ENCODE data around the gene NSD1. TPM values are rescaled to one million over a fixed set of nuclear protein-coding genes. Genes with fewer than 3 reads are reported as not detected.

Gene NSD1
- total RNA-seq, 1 experiment from 2014 or later, result 62.2 TPM

DNA sequence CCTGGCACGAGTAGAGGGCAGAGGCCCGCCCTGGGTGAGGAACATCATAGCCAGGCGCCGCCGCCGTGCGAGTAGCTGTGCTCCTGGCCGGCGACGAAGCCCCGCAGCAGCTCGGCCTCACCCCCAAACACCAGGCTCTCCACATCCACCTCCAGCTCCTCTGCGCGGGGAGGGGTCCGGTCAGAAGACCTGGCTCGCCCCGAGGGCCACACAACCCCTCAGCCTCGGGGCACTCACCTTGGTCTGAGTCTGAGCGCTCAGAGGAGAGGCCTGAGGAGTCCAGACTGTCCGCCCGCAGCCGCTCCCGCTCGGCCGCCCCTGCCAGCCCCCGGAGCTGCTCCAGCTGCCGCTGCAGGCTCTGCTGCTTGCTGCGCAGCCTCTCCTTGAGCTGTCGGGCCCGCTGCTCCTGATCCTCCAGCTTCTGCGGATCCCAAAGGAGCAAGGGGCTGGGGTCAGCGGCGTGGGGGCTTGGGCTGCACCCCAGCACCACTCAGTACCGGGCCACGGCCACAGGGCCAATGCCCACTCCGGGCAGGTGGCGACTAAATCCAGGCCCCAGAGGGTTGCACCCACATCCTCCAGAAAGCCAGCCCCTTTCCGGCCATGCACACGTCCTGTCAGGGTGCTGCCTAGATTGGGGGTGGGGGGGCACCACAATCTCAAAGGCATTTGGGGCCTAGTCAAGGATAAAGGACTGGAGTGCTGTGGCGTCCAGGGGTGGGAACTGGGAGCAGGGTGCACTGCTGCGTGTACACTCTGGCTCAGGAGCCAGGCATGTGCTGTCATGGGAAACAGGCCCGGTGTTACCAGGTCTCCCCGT is 174.2 kb downstream of the NSD1 start:
- Histone ChIP-seq H2AFZ (no peak overlapping the region), H3K36me3 (ENCODE audit: low read depth) (peaks cover 3% of the 10 kb centered on the region; the same call in 1 of the 2 replicates), H3F3A (ENCODE audit: insufficient read depth, low read depth) (peaks cover 36% of the 10 kb centered on the region), H3K9me3 (ENCODE audit: insufficient read depth, low read depth) (no peaks in the 10 kb centered on the region), H3K4me1 (replicated peaks; ENCODE audit: insufficient read depth) (peaks cover 16% of the 10 kb centered on the region), H3K9me2 (ENCODE audit: insufficient read depth) (no peaks in the 10 kb centered on the region), H4K20me1 (ENCODE audit: insufficient read depth) (peaks cover 10% of the 10 kb centered on the region), H3K27ac (no peak overlapping the region), H3K4me3 (no peak overlapping the region), H3K79me2 (ENCODE audit: low read depth) (peaks cover 25% of the 10 kb centered on the region), H3K27me3 (ENCODE audit: insufficient read depth, low read depth) (no peaks in the 10 kb centered on the region), H3K4me2 (no peak overlapping the region)
- TF ChIP-seq, protein P1, sequence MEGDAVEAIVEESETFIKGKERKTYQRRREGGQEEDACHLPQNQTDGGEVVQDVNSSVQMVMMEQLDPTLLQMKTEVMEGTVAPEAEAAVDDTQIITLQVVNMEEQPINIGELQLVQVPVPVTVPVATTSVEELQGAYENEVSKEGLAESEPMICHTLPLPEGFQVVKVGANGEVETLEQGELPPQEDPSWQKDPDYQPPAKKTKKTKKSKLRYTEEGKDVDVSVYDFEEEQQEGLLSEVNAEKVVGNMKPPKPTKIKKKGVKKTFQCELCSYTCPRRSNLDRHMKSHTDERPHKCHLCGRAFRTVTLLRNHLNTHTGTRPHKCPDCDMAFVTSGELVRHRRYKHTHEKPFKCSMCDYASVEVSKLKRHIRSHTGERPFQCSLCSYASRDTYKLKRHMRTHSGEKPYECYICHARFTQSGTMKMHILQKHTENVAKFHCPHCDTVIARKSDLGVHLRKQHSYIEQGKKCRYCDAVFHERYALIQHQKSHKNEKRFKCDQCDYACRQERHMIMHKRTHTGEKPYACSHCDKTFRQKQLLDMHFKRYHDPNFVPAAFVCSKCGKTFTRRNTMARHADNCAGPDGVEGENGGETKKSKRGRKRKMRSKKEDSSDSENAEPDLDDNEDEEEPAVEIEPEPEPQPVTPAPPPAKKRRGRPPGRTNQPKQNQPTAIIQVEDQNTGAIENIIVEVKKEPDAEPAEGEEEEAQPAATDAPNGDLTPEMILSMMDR (conservative IDR thresholded peaks at IDR 0.05), result no peak
- no peak for TF ChIP-seq EZH2 (IDR thresholded peaks at IDR 0.05; ENCODE audit: low read depth)
- CTCF ChIA-PET, result interaction anchor here (0.9 kb wide), 1 partner anchor 222 kb away, joined by 6 read pairs; no protein-coding TSS in a partner anchor
- POLR2A ChIA-PET (ENCODE audit: unreplicated experiment), result interaction anchor here (0.6 kb wide), 1 partner anchor 44 kb away, joined by 8 read pairs; the partner anchor contains the start of gene LMAN2
- intact Hi-C loops (cut with micrococcal nuclease; ENCODE audit: unreplicated experiment), result no loop called here
- no TSS peak for BruUV-seq (replicated peaks)
- DNase-seq, result no peak

DNA sequence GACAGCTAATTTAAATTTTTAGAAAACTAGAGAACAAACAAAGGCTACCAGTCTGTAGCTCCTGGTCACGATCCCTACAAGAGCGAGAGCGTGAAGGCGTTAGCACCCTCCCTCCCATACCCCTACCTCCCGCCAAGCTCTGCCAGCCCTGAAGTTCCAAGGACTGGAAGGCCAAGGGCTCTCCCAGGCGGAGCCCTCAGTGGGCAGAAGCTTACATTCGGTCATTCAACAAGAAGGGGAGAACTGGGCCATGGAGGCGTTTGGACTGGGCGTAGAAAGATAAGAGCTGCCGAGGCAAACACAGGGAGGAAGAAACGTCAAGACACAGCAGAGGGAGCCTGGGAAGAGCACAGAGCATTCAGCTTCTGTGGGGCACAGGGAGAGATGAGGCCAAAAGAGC is 175.2 kb downstream of the NSD1 start:
- TF ChIP-seq EZH2 (IDR thresholded peaks at IDR 0.05; ENCODE audit: low read depth), result no peak
- TF ChIP-seq, protein P1 (conservative IDR thresholded peaks at IDR 0.05), result no peak

DNA sequence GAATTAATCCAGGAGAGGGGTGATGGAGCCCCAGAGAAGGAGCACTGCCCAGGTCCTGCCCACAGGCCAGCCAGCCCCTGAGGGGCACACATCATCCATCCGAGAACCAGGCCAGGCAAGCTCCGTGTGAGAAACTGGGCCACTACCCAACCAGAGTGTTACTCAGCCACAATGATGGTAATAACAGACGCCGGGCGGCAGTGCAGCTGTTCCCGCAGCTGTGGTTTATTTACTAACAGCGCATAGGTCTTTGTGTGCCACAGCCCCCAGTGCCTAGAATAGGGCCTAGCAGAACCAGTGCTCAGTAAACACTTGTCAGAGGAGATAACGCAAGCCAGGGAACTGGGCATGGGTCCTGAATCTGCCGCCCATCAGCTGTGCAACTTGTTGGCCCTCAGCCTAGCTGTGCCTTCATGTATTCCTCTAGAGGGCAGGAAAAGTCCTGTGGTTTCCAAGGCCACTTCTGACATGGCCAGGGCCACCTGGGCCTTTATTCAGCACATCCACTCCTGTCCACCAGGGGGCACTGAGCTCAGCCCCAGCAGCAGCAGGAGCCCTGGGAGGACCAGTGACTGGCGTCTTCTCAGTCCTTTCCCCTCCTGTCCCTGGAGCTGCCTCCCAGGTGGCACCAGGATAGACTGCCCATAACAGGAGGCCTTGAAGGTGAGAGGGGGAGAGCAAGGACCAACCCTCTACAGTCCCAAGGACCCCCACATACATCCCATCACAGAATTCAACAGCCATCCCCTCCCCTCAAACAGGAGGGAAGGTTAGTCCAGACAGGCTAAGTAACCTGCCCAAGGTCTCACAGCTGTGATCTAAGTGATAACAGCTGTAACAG is 176.0 kb downstream of the NSD1 start:
- Histone ChIP-seq H3K9me2 (ENCODE audit: insufficient read depth) (no peaks in the 10 kb centered on the region), H2AFZ (no peak overlapping the region), H3F3A (ENCODE audit: insufficient read depth, low read depth) (peaks cover 42% of the 10 kb centered on the region; the same call in 1 of the 2 replicates), H4K20me1 (ENCODE audit: insufficient read depth) (peaks cover 16% of the 10 kb centered on the region), H3K79me2 (ENCODE audit: low read depth) (peaks cover 16% of the 10 kb centered on the region), H3K36me3 (ENCODE audit: low read depth) (peaks cover 3% of the 10 kb centered on the region; the same call in 1 of the 2 replicates), H3K27ac (no peak overlapping the region), H3K9me3 (ENCODE audit: insufficient read depth, low read depth) (no peaks in the 10 kb centered on the region), H3K4me3 (no peak overlapping the region), H3K4me2 (peak overlapping the region; percentile 1; the same call in 1 of the 2 replicates), H3K4me1 (replicated peaks; ENCODE audit: insufficient read depth) (peaks cover 19% of the 10 kb centered on the region), H3K27me3 (ENCODE audit: insufficient read depth, low read depth) (no peaks in the 10 kb centered on the region)
- BruUV-seq (replicated peaks), result no TSS peak
- POLR2A ChIA-PET (ENCODE audit: unreplicated experiment), result interaction anchor here (0.5 to 1.1 kb wide), 3 partner anchors 116 to 210 kb away, joined by 4 to 16 read pairs (median 4); no protein-coding TSS in a partner anchor
- intact Hi-C loops (cut with micrococcal nuclease; ENCODE audit: unreplicated experiment), result no loop called here
- CTCF ChIA-PET, result interaction anchor here (0.6 to 1.6 kb wide), 12 partner anchors 10 to 643 kb away, joined by 3 to 11 read pairs (median 3); partner anchors contain the start of genes GRK6, PDLIM7 and SLC34A1
- DNase-seq, result peak; percentile 69 to 83
- TF ChIP-seq, protein P1 (conservative IDR thresholded peaks at IDR 0.05), result peak; percentile 92
- no peak for TF ChIP-seq EZH2 (IDR thresholded peaks at IDR 0.05; ENCODE audit: low read depth)

More for the DNA sequence above, 175.2 kb downstream of the NSD1 start:
- Histone ChIP-seq H4K20me1 (ENCODE audit: insufficient read depth) (peaks cover 16% of the 10 kb centered on the region), H3K4me1 (replicated peaks; ENCODE audit: insufficient read depth) (peaks cover 20% of the 10 kb centered on the region), H3F3A (ENCODE audit: insufficient read depth, low read depth) (peaks cover 45% of the 10 kb centered on the region; the same call in 1 of the 2 replicates), H3K4me3 (no peak overlapping the region), H2AFZ (no peak overlapping the region), H3K9me2 (ENCODE audit: insufficient read depth) (no peaks in the 10 kb centered on the region), H3K27me3 (ENCODE audit: insufficient read depth, low read depth) (no peaks in the 10 kb centered on the region), H3K36me3 (ENCODE audit: low read depth) (peaks cover 3% of the 10 kb centered on the region; the same call in 1 of the 2 replicates), H3K9me3 (ENCODE audit: insufficient read depth, low read depth) (no peaks in the 10 kb centered on the region), H3K79me2 (ENCODE audit: low read depth) (peaks cover 24% of the 10 kb centered on the region), H3K27ac (no peak overlapping the region), H3K4me2 (no peak overlapping the region)
- ChIA-PET CTCF (interaction anchor here (0.6 to 1.5 kb wide), 3 partner anchors 62 to 642 kb away, joined by 4 to 7 read pairs (median 6); no protein-coding TSS in a partner anchor), POLR2A (ENCODE audit: unreplicated experiment) (interaction anchor here (0.6 kb wide), 1 partner anchor 43 kb away, joined by 8 read pairs; the partner anchor contains the start of gene LMAN2)
- DNase-seq, result no peak
- no TSS peak for BruUV-seq (replicated peaks)
- intact Hi-C loops (cut with micrococcal nuclease; ENCODE audit: unreplicated experiment), result no loop called here
